A673 (cell line): Measurements from ENCODE around the gene ANKRD12. TPM values are rescaled to one million over a fixed set of nuclear protein-coding genes. Genes with fewer than 3 reads are reported as not detected.

Experiments used
- BruUV-seq: library from RNA; stranded (reverse); fragments of 400-500 nt; replicated peaks from 2 replicates; lab custom pipeline; 2021; lab: Mats Ljungman, UMichigan
- CTCF ChIA-PET: fragments of 300-600 bp; sonication (Branson Sonifier 250); formaldehyde crosslinking; loops from one replicate; lab custom pipeline; 2022; ENCODE audit warnings: antibody characterized with exemption; lab: Charles Lee
- POLR2A ChIA-PET: fragments of 300-600 bp; sonication (Branson Sonifier 250); formaldehyde crosslinking; loops from one replicate; lab custom pipeline; 2022; ENCODE audit warnings: antibody characterized with exemption; ENCODE audit not compliant: low non-redundant PET; lab: Charles Lee
- DNase-seq: peaks from one replicate; pipeline ENCODE4 v3.0.0-alpha.2; 2015; ENCODE audit warnings: low spot score
- H3K27ac ChIP-seq: fragments of 200-600 bp; sonication (generic); 2 replicates; pipeline ENCODE4 v1.5.1; 2016; ENCODE audit warnings: mixed run types, low read depth, mild to moderate bottlenecking, mixed read lengths, antibody characterized with exemption, low read length; ENCODE audit not compliant: poor library complexity, severe bottlenecking
- H3K27me3 ChIP-seq: fragments of 200-600 bp; sonication (generic); replicated peaks from 2 replicates; pipeline ENCODE4 v1.6.1; 2017; ENCODE audit warnings: mixed run types, low read depth, mild to moderate bottlenecking, mixed read lengths, antibody characterized with exemption, low read length; ENCODE audit not compliant: insufficient read depth, poor library complexity
- H3K36me3 ChIP-seq: fragments of 200-600 bp; sonication (generic); 2 replicates; pipeline ENCODE4 v1.6.1; 2016; ENCODE audit warnings: mixed run types, mild to moderate bottlenecking, mixed read lengths, antibody characterized with exemption, low read length; ENCODE audit not compliant: insufficient read depth, poor library complexity, severe bottlenecking
- H3K4me1 ChIP-seq: fragments of 200-600 bp; sonication (generic); 2 replicates; pipeline ENCODE4 v1.6.1; 2017; ENCODE audit warnings: mixed run types, mild to moderate bottlenecking, mixed read lengths, antibody characterized with exemption, low read length; ENCODE audit not compliant: insufficient read depth, poor library complexity, severe bottlenecking
- H3K4me3 ChIP-seq: fragments of 200-600 bp; sonication (generic); 2 replicates; pipeline ENCODE4 v1.5.1; 2016; ENCODE audit warnings: low read depth, mixed run types, mild to moderate bottlenecking, mixed read lengths, low read length; ENCODE audit not compliant: poor library complexity, severe bottlenecking
- H3K9me3 ChIP-seq: fragments of 200-600 bp; sonication (generic); 2 replicates; pipeline ENCODE4 v1.6.1; 2016; ENCODE audit warnings: mixed run types, low read depth, mild to moderate bottlenecking, mixed read lengths, antibody characterized with exemption, low read length; ENCODE audit not compliant: poor library complexity, severe bottlenecking
- CTCF ChIP-seq: fragments of 300-800, 200-600 bp; sonication (generic); conservative IDR thresholded peaks from 2 replicates; pipeline ENCODE4 v1.5.1; 2017; ENCODE audit warnings: low read depth, mild to moderate bottlenecking, antibody characterized with exemption, low read length, moderate library complexity, mixed read lengths
- EZH2 ChIP-seq: fragments of 200-600 bp; sonication (generic); IDR thresholded peaks from 2 replicates; pipeline ENCODE4 v1.6.1; 2017; ENCODE audit warnings: borderline replicate concordance, low read depth, mild to moderate bottlenecking, mixed read lengths, antibody characterized with exemption, low read length; ENCODE audit not compliant: poor library complexity, severe bottlenecking
- intact Hi-C: fragments of 100-400 bp; cut with micrococcal nuclease; formaldehyde crosslinking; loops from one replicate; pipeline ENCODE4 v1.10.0; 2022; ENCODE audit not compliant: unreplicated experiment
- total RNA-seq: library from RNA; stranded (reverse); gene quantifications from 2 replicates; pipeline ENCODE4 v1.2.3, GENCODE V29; 2021

Gene ANKRD12
- total RNA-seq, 1 experiment from 2014 or later, result 24.2 TPM

GRCh38 chr18:9177466-9177865 is 40.9 kb downstream of the ANKRD12 start:
- H3K4me3 ChIP-seq, result no peak overlapping the region
- H3K9me3 ChIP-seq, result no peaks in the 10 kb centered on the region
- TF ChIP-seq EZH2 (no peak), CTCF (no peak)
- no peaks in the 10 kb centered on the region for H3K27me3 ChIP-seq
- DNase-seq, result no peak
- intact Hi-C loops, result no loop called here
- BruUV-seq, result no TSS peak
- no peaks in the 10 kb centered on the region for H3K36me3 ChIP-seq
- H3K27ac ChIP-seq, result no peak overlapping the region
- no peaks in the 10 kb centered on the region for H3K4me1 ChIP-seq
- ChIA-PET CTCF (no interaction called here), POLR2A (no interaction called here)

- H3K4me1 ChIP-seq, result no peaks in the 10 kb centered on the region
- no TSS peak for BruUV-seq
- no peak for DNase-seq
- ChIA-PET POLR2A (no interaction called here), CTCF (no interaction called here)
- H3K9me3 ChIP-seq, result no peaks in the 10 kb centered on the region
- intact Hi-C loops, result no loop called here
- H3K27me3 ChIP-seq, result no peaks in the 10 kb centered on the region
- H3K27ac ChIP-seq, result no peak overlapping the region
- H3K4me3 ChIP-seq, result no peak overlapping the region
- peaks cover 4% of the 10 kb centered on the region for H3K36me3 ChIP-seq
- TF ChIP-seq CTCF (no peak), EZH2 (no peak)
These were observed 42.0 kb downstream of the ANKRD12 start for GRCh38 chr18:9178557-9178956.

DNA sequence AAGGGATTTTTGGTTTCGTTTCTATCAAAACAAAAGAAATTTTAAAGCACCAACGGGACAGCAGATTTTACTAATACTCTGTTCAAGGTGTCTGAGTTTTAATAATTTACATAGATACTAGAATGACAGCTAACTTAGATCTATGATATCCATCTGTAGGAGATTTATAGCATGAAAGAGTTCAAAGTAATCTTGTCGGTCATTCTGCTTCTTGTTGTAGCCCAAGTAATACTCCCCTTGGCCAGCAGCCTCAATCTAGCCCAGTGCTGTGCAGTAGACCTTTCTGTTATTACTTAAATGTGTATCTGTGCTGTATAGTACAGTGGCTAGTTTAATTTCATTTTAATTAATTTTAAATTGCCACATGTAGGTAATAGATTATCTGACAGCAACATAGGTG is 44.7 kb downstream of the ANKRD12 start:
- no peak for TF ChIP-seq CTCF
- TF ChIP-seq EZH2, result no peak
- intact Hi-C loops, result no loop called here
- ChIA-PET CTCF (no interaction called here), POLR2A (no interaction called here)
- Histone ChIP-seq H3K27ac (no peak overlapping the region), H3K4me1 (no peaks in the 10 kb centered on the region), H3K4me3 (no peak overlapping the region), H3K9me3 (no peaks in the 10 kb centered on the region), H3K27me3 (no peaks in the 10 kb centered on the region), H3K36me3 (peaks cover 4% of the 10 kb centered on the region)
- no peak for DNase-seq
- no TSS peak for BruUV-seq
